IPS DF 4.7 (cell line): Measurements from ENCODE around the gene HSBP1.

Source experiments
- DNase-seq: peaks from one replicate; pipeline ENCODE4 v3.0.0-alpha.2; 2013; ENCODE audit warnings: low spot score; ENCODE audit errors: extremely low read depth

HSBP1 gene

DNA sequence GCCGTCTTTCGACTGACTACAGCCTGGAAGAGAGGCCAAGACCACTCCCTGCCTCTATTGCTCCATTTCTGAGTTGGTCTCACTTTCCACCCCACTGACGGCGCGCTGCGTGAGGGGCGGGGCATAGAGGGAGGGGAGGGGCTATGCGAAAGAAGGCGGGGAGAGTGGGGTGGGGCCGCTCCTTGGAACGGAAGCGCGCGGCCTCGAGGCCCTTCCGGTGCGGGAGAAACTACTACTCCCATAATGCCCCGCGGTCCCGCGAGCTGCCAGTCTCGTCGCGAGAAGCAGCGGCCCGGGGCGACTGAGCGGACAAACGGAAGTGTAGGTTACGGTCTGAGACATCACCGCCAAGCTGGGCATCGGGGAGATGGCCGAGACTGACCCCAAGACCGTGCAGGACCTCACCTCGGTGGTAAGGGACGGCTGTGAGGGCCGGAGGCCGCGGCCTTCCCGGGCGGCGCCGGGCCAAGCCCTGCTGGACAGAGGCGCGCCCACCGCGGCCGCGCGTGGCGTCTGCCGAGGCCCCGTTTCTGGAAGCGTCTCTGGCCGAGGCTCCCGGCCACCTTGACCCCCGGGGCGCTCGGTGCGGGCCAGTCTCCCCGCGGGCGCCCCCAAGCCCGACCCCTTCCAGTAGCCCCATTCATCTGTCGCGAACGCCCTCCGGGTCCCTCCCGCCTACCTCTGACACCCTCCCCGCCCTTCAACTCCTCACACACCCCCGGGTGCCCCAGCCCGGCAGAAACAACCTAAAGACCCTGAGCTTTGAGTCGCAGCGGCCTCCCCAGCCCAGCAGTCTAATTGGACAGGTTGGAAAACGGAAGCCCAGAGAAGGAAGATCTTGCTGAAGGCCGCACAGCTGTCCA lies at the start of gene HSBP1:
HSBP1 (plus strand) TSS at position 269 of the 863 bp plus-strand sequence; CDS start at position 368, 99 bp downstream.
- peak; percentile 75 for DNase-seq

DNA sequence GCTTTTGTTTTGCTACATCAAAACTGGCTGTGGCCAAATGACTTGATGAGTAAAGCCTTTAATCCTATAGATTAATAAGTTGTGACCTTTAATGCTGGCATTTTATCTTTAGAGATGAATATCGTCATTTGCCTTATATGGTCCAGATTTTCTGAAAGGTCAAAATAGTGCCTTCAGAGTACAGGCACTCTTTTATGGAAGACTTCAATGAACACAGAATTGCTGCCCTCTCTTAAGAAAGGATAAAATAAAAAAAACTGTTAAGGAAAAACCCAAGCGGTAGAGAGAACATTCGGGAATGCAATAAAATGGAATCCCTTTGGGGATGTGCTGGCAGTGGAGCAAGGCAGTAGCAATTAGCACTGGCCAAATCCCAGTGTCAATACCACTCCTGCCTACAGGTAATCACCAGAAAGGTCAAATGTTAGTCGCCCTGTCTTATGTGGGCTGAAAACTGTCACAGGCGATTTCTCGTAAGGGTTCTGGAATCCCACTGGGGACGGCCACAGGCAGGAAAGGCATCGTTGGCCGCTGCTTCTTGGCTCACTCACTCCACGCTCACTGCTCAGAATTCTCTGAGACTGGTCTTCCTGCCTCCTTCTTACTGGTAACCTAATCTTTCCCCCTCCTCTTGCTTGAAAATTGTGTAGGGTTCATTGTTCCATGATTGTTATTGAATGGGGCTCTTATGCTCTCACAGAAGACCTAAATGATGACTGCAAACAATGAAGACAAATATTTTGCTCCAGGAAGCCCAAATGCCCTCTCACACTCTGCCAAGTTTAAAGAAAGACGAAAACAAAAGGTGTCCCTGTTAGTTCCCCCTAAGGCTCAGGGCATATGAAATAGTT lies 45.4 kb upstream of the HSBP1 start:
- DNase-seq, result no peak

DNA sequence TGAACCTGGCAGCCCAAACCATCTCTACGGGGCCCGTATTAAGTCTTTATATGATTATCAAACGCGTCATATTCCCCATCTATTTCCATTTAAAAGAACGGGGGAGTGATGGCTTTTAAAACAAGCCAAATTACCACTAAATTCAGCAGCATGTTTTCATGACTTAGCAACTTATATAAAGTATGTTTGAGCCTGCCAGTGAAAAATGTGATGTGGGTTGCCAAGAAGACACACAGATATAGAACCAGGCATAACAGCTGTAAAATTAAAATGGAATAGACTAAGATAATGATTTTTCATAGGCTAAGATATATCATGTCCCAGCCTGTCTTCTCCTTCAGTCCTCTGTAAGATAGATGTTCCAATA lies 44.8 kb upstream of the HSBP1 start:
- no peak for DNase-seq

DNA sequence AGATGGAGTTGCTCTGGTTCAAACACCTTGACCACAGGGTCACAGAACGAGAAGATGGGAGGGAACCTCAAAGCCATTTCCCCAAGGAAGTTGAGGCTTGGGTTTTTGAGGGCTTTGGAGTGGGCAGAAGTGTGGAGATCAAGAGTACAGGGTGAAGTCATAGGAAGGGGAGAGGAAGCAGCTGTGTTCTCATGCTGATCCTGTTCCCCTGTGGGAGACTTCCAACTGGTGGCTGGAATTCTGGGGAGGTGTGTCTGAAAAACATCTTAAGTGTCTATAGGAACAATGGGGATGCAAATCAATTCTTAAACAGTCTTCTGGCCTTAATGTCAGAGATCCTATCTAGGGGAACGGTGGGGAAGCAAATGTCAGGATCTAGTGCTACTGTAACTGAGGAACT lies 38.8 kb upstream of the HSBP1 start:
- DNase-seq, result no peak

DNA sequence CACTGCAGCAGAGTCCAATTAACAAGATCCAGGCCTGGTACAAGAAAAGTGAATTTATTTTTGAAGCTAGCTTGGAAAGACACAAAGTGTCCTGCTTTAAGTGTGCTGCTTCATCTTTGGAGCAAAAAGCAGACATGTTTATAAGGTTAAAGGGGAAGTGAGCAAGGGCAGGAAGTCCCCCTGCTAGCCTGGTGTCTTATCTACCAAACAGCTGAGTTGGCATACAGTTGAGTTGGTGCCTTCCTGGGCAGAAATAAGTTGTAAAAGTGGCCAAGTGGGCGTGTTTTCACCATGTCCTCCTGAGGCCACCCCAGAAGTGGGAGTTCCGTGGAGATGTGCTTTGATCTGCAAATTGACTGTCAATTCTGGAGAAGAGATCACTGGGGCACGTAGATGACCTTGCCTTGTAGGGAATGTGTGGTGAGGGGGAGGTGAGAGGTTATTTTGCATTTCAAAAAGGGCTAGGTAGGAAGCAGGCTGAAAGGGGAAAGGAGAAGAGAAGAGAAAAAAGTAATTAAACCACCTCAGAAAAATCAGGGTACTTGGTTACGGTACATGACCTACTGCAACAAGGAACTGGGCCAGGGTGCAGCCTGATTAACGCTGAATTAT lies 38.3 kb upstream of the HSBP1 start:
- no peak for DNase-seq

DNA sequence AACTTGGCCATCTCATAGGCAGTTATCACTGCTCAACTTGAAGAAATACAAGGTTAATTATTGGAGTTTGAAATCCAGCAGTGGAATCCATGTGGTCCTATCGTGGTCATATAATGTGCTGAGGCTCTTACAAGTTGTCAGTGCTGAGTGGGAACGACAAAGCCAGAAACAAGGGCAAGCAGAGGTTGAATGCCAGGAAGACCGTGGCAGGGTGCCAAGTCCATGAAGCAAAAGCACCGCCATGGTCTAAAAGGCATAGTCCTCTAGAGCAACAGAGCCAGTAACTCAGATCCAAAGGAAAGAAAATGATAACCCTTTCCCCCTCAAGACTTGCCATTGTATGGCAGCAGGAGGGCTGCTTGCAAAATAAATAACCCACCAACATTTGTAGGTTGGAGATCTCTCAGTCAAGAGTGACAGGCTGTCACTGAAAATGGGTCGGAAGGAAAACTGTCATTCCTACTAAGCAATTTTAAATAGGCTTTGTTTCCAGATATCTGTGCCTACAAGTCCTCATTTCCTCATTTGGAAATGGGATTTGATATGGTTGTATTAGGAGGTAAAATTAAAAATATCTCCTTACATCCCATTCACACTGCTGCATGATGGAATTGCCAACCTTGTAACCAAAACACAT lies 36.4 kb upstream of the HSBP1 start:
- no peak for DNase-seq

DNA sequence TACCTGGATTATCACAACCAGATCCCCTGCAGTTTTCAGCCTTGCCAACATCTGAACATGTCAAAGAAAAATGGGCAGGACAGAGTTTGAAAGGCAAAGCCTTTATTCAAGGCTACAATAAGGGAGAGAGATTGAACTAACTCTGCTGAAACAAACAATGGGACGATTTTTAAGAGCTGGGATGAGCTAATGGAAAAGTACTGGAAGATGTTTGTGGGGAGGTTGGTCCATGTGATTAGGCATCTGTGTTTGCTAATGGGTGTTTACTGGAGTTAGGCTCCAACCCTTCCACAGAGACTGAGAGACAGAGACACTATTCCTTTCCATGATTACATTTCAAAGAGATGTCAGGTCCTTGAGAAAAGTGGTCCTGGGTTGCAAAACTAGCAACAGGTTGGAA lies 35.0 kb upstream of the HSBP1 start:
- DNase-seq, result no peak

DNA sequence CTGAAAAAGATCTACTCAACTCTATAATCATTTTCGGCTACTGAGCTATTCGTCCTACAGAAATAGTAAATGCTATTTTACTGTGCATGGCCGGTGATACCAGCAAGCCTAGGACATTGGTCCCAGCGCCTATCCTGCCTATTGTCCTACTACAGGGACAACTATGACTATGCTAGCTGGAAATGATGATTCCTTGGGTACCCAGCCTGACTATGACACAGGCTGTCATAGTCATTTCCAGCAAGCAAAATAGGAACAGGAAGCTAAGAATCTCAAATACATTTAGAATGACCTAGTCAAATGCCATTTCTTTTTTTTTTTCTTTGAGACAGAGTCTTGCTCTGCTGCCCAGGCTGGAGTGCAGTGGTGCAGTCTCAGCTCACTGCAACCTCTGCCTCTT lies 33.7 kb upstream of the HSBP1 start:
- no peak for DNase-seq

DNA sequence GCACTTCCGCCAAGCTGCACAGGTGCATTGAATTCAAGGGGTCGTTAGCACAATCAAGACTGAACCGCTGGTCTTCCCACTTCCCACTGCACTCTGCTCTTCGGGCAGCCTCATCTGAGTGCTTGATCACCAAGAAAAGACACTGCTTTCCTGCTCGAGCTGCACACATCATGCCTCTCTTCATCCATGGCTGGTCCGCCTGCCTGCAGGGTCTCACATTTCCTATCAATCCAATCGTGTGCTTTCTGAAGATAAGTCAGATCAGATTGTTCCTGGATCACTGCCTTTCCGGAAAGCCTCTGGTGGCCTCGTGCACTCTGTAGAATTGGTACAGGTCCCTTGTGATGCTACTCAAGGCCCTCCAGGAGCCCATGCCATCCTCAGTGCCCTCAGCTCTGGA lies 30.8 kb upstream of the HSBP1 start:
- DNase-seq, result no peak

DNA sequence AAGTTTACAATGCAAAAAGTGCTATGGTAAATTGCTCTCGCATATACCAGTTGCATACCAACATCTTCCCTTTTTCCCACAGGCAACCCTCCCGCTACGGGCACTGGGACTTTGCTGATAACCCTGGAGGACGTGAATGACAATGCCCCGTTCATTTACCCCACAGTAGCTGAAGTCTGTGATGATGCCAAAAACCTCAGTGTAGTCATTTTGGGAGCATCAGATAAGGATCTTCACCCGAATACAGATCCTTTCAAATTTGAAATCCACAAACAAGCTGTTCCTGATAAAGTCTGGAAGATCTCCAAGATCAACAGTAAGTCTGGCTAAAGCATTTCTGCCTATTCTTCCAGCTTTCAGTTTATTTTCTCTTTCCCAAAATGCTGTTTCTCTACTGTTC lies 27.9 kb upstream of the HSBP1 start:
- DNase-seq, result no peak

DNA sequence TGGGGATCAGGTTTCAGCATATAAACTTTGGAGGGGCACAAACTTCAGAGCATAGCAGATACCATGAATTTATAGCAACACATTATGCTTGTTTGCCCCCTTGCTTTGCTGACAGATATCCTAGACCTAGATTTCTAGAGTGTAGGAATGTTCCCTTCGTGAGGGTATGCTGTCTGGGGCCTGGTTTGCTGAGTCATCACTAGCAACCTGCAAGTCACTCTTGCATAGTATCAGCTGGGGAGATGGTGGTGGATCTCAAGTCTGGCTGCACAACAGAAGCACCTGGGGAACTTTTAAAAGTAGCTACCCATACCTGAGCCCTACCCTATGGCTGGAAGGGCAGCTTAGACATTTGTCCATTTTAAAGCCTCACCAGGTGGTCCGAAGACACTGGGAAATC lies 22.3 kb upstream of the HSBP1 start:
- no peak for DNase-seq

DNA sequence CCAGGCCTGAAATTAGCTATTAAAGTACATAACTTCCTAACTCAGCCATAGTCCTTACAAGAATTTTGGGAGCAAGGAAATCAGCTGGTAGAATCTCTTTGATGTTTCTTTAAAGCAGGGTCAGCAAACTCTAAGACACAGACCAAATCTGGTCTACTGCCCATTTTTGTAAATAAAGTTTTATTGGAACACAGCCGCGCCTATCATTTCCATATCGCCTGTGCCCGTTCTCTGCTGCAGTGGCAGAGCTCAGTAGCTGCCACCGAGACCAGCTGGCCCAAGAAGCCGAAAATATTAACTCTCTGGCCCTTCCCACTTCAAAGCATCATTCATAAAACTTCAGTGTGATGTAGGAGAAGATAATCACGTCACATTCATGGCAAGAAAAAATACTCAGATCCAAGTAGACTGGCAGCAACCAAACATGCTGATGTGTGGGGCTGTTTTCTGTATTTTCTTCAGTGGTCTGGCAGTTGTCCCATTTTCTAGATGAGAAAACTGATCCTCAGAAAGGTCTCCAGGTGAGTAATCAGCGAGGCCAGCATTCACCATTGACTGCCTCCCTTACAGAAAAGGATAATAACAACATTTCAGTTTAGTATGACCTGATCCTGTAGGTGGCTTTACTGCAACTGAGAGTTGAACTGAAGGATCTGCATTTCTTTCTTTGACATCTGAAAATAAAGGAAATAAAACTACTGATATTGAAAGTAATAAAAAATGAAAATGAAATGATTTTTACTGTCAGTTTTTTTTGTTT lies 18.0 kb upstream of the HSBP1 start:
- DNase-seq, result no peak

DNA sequence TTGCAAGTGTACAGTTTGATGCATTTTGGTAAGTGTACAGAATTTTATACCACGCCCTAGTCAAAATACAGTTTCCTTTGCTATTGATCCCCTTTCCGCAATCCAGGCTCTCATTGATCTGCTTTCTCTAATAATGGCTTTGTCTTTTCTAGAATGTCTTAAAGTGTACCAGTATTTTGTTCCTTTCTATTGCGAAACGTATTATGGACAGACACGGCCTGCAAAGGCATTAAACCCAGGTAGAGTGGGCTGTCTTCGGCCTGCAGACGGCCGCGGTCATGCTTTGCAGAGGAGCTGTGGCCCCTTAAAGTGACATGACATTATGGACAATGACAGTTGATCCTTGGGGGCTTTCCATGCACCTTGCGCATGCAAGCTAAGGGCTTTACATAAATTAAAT lies 15.9 kb upstream of the HSBP1 start:
- no peak for DNase-seq

DNA sequence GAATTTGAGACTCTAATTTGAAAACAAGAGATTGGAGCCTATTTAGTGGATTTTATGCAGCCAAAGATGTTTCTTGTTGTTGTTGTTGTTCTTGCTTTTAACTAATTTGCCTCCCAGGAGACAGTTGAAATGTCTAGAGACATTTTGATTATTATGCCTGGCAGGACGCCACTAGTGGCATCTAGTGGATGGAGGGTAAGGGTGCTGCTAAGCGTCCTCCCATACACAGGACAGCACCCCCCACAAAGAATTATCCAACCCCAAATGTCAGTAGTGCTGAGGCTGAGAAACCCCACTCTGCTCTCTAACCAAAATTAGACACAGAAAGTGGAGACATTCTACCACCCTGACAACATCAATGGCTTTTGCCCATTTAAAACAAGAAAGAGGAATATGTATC lies 15.4 kb upstream of the HSBP1 start:
- DNase-seq, result no peak

DNA sequence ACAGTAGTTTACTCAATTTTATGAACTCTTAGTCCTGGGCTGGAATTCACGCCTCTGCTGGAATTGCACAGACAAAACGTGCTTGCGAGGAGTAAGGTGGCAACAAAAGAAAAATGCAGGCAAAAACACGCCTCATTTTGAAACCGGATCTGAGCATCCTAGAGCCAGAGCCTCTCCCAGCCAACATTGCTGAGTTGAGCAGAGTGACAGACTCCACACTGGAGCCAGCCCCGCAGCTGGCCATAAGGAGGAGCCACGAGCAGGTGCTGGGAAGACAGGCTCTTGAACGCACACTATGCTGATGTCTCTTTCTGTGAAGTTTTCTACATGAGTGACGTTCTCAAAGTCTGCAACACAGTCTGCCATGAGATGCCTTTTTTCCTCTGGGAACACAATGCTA lies 14.6 kb upstream of the HSBP1 start:
- DNase-seq, result no peak

DNA sequence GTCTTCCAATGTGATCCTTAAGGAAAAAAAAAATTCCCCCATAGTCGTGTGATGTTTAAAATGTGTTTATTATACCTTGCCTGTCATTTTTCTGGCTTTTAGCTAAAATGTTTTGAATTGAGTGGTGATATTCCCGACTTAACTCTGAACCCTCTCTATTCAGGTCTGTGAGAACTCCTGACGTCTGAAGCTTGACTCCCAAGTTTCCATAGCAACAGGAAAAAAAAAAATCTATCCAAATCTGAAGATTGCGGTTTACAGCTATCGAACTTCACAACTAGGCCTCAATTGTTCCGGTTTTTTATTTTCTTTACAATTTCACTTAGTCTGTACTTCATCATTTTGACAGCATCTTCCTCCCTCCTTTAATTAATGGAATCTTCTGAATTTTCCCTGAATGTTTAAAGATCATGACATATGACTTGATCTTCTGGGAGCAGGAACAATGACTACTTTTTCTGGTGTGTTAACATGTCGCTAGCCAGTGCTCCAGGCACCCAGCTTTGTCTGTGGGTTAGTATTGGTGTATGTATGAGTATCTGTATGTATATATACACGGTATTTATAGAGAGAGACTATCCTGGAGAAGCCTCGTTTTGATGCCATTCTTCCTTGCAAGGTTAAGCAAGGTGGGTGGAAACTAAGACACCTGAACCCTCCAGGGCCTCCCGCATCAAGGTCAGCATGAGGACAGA lies 12.8 kb upstream of the HSBP1 start:
- DNase-seq, result no peak

DNA sequence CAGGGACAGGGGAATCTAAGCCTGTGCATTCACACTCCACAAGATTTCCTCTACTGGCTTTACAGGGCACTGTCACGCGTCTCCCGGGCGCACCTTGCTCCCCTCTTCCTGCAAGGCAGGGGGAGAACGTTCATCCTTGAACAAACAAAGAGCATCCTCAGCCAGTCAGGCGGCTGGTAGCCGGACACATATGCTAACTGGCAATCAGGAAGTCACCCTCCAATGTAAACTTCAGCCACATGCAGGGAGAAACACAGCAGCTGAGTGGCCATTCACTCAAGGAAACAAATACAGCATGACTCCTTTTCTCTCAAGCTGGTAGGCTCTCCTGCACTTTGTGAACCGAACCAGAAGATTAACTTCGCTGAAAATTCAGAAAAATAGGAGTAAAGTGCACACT lies 10.8 kb upstream of the HSBP1 start:
- DNase-seq, result no peak

DNA sequence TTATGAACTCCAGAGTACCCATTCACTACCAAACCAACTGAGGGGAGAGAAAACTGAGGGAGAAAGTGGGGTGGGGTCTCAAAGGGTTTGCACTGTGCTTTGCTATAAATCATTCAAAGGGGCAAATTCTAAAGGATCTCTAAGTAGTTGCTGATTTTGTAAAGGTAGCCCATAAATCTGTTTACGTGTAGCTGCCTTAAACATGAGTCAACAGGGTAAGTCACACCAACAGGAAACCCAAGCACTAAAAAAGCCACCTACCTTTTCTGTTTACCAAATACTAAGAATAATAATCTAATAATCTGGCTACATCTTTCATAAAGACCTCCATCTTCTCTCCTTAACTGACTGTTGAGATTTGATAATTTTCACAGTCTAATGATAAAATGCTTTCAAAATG lies 8.4 kb upstream of the HSBP1 start:
- no peak for DNase-seq

DNA sequence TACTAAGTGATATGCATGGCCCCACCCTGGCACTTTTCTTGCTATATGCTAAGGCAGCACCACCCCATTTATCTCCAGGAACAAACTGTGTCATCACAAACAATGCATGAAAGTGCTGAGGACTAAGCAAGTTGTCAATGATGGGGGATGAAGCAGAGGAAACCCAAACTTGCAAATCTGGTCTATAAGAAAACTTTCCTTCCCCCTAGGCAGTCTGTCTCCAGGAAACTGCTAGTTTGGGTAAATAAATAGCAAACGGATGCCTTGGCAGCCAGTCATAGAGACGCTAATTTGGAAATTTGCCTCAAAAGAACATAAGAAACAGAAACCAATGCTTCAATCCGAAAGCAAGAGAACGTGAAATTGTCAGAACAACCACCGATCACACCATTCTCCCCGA lies 5.6 kb upstream of the HSBP1 start:
- no peak for DNase-seq

DNA sequence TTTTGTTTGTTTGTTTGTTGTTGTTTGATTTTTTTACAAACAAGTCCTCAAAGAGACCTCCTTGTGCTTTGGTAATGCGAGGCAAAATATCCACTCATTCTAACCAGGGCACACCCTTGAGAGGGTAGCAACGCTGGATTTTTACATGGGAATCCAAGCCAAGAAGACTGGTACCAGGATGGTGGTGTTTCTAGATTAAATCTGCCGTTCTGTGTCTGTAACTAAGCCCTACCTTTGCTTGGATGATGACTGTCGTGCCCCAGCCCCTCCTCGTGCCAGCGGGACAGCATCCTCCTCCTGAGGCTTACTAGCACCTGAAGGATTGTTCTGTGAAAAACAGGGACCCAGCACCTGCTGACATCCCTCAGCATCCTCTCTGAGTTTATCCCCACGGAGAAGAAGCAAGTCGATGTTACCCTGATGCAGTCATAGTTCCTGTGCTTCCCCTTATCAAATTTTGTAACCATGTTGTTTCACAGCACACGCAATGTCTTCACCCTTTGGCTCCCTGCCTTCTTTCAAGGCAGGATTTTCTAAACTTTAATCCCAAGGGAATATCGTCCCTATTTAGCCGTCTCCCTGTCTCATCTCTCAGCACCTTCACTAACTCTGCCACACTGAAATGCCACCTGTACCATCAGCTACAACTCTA lies 5.1 kb upstream of the HSBP1 start:
- no peak for DNase-seq
